Fibroblast of peridontal ligament (primary cell): ENCODE results near the gene HLA-DPB1.
"Not testable (repeated sequence)": the region's sequence is repeated elsewhere in the genome, so short reads cannot be mapped to it uniquely, and the experiment has no call there.

ENCODE experiments used
- DNase-seq: peaks from one replicate; pipeline ENCODE4 v3.0.0-alpha.2; 2010; ENCODE audit errors: extremely low read depth

The HLA-DPB1 gene

GRCh38 chr6:33075568-33076405 is at the start of gene HLA-DPB1:
HLA-DPB1 (plus strand) TSS chr6:33075990; CDS start chr6:33076042, 52 bp downstream.
- DNase-seq: peak; percentile 77

DNA sequence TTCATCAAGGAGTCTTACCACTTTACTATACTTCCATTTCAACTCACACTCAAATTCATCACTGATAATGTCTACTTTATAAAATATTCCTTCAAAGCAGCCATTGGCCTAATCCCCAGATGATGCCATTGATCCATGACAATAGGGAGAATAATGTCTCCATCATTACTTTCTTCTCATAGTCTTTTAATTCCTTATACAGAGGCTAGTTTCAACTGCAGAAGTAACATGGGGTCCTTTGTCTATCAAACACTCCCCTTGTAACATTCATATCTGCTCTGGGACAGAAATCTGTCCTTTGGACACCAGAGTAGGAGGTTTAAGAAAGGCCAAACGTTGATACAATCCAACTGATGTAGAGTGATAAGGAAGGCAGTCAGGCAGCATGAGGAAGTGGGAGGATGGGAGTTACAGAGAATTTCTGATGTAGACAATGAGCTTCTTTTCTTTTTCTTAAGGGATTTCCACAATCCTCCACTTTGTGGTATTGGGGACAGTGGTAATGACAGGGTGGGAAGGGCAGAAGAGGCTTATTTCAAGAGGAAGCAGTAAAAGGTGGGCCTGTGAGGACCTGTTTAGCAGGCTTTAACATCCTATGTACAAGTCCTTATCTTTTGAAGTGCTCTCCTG is 47.5 kb upstream of the HLA-DPB1 start:
- DNase-seq: no peak

GRCh38 chr6:33029328-33030184 is 46.2 kb upstream of the HLA-DPB1 start:
- peak; percentile 46 for DNase-seq

DNA sequence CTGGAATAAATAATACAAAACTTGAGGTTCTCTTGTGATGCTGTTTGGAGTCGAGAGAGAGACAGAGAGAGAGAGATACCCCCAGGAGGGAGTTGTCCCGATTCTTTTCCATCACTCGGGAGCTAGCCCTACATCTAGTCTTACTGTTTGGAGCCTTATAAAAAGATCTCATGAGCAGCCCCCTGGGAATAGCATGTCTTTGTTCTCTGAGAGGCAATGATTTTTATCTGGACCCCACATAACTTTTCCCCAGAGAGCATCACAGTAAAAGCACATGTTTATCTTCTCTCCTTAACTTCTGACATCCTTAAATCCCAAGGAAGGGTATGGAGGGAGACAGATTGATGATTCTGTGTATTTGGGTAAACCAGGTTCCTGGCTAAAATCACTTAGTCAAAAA is 45.5 kb upstream of the HLA-DPB1 start:
- DNase-seq: no peak

DNA sequence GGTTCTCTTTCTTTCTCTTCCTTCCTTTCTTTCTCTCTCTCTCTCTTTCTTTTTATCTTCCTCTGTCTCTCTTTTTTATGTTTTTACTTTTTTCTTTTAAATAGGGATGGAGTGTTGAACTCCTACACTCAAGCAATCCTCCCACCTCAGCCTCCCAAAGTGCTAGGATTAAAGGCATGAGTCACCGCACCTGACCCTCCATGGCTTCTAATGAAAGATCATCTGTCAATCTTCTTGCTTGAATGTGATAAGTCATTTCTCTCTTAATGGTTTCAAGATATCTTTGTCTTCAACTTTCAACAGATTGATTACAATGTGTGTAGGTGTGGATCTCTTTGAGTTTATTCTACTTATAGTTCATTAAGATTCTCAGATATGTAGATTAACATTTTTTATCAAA is 41.2 kb upstream of the HLA-DPB1 start:
- DNase-seq: no peak

- no peak for DNase-seq
These were observed 39.3 kb upstream of the HLA-DPB1 start for GRCh38 chr6:33036535-33036934.

DNA sequence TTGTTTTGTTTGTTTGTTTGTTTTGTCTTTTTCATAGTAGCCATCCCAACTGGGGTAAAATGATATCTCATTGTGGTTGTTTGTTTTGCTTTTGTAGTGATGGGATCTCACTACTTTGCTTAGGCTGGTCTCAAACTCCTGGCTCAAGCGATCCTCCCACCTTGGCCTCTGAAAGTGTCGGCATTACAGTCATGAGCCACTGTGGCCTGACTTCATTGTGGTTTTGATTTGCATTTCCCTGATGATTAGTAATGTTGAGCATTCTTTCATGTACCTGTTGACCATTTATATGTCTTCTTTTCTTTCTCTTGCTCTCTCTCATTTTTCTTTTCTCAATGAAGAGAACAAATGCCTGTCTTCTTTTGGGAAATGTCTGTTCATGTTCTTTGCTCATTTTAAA is 35.6 kb upstream of the HLA-DPB1 start:
- DNase-seq: no peak

- DNase-seq: no peak
These were observed 26.3 kb upstream of the HLA-DPB1 start for GRCh38 chr6:33049323-33050013.

DNA sequence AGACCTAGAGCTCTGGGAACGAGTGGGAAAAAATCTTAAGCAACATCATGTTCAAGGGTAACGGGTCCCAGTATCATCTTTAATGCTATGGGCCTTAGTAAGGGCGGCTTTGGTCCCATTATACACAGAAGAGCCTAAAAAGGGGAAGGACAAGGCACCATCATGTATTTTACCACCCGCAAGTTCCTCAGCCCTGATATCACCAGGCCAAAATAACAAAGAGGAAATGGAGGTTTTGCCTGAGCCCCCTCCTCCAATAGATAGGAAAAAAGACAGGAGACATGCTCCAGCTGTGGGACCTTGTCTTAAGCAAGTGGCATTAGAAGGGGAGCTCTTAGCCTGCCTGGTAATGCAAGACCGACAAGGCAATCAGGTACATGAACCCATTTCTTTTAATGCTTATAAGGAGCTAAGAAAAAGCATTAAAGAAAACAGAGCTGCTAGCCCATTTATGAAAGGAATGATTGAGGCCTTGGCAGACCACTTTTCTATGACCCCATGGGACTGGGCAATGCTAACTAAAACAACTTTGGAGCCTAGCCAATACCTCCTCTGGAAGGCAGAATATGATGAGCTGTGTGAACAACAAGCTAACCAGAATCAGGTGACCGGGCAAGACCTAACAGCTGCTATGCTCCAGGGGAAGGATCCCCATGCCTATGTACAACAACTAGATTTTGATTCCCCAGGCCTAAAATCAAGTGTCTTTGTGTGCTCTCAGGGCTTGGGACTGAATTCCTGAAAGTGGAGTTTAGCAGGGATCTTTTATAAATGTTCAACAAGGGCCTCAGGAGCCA is 25.6 kb upstream of the HLA-DPB1 start:
- no peak for DNase-seq

DNA sequence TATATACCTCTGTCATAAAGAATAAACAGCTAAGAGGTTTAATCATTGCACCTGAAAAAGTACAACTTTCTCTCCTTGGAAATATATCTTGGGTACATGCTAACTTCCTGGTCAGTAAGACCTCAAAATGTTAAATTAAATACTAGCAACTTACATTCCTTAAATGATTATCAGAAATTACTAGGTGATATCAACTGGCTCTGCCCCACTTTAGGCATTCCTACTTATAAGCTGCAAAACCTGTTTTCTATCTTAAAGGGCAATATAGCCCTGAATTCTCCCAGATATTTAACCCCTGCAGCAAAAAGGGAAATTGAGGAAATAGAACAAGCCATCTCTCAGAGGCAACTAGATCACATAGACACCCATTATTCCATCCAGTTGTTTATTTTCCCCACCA is 23.2 kb upstream of the HLA-DPB1 start:
- DNase-seq: no peak

DNA sequence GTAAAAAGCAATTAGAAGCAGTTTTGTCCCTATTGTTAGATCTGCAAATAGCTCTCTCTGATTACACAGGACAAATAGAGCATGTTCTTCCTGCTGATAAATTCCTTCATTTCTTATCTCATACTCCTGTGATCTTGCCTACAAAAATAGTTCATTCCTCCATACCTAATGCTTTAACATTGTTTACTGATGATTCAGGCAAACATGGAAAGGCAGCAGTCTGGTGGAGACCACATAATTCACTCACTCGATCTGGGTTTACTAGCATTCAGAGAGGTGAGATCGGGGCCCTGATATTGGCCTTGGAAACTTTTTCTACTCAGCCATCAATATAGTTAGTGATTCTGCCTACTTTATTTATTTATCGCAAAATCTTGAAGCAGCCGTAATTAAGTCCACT is 22.6 kb upstream of the HLA-DPB1 start:
- DNase-seq: no peak

- no peak for DNase-seq
These were observed 18.3 kb upstream of the HLA-DPB1 start for GRCh38 chr6:33057222-33058150.

DNA sequence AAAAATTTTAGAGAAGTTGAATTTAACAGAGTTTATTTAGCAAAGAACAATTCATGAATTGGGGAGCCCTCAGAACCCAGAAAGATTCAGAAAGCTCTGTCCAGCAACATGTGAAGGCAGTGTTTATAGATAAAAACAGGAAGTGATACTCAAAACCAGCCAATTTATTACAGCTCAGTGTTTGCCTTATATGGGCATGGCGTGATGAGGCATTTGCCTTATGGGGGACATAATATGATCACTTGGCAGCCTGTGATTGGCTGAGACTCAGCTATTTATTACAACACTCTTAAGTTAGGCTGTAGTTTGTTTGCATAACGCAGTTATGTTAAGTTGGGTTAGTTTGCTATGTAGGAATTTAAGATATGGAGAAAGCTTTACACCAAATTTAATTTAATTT is 13.8 kb upstream of the HLA-DPB1 start:
- DNase-seq: peak; percentile 8

DNA sequence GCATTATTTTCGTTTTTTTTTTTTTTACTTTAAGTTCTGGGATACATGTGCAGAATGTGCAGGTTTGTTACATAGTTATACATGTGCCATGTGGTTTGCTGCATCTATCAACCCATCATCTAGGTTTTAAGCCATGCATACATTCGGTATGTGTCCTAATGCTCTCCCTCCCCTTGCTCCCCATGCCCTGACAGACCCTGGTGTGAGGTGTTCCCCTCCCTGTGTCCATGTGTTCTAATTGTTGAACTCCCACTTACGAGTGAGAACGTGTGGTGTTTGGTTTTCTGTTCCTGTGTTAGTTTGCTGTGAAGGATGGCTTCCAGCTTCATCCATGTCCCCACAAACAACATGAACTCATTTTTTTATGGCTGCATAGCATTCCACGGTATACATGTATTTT is 12.4 kb upstream of the HLA-DPB1 start:
- not testable (repeated sequence) for DNase-seq

- no peak for DNase-seq
These were observed 11.1 kb upstream of the HLA-DPB1 start for GRCh38 chr6:33064723-33065122.

DNA sequence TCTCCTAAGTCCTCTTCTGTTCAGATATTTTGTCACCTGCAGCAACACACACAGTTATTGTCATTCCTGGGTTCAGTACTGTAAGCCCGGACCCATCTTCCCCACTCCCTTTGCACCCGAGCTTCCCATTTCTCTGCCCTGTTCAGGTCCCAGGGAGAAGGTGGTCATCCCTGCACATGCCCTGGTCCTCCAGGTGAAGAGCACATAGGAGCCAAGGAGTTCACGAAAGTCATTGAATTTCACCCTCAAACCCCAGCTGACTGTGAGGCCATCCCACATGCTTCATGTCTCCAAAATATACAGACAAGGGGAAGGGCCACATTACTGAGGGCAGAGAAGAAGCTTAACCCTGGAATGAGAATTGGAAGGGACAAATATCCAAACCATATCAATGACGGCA is 10.5 kb upstream of the HLA-DPB1 start:
- DNase-seq: no peak

DNA sequence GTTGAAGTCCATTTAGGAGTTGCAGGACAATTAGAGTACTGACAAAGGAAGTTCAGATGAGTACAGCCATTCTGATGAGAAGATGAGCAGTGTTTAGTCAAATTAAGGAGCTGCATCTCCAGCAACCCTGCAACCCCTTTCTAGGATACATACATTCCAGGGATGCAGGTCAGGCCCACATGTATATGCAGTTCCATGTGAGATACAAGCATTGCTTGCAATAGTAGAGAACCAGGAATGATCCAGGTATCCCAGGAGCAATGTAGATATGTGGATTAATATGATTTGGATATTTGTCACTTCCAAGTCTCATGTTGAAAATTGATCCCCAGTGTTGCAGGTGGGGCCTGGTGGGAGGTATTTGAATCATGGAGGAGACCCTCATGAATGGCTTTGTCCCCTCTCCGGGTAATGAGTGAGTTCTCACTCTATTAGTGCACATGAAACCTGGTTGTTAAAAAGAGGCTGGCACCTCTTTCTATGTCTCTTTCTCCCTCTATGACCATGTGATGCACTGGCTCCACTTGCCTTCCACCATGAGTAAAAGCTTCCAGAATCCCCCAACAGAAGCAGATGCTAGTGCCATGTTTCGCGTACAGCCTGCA is 8.8 kb upstream of the HLA-DPB1 start:
- DNase-seq: no peak

GRCh38 chr6:33069021-33069738 is 6.6 kb upstream of the HLA-DPB1 start:
- DNase-seq: no peak

- DNase-seq: no peak
These were observed 4.9 kb upstream of the HLA-DPB1 start for GRCh38 chr6:33070909-33071308.
